Bronchial epithelial cell (primary cell): ENCODE data around the gene INA. TPM values are rescaled to one million over a fixed set of nuclear protein-coding genes. Genes with fewer than 3 reads are reported as not detected.

Experiments used
- DNase-seq: peaks from one replicate; pipeline ENCODE4 v3.0.0-alpha.2; 2010; ENCODE audit warnings: low read depth
- FAIRE-seq: peaks from 2 replicates; lab custom pipeline; 2011; peaks lifted over from hg19 to GRCh38; lab: Jason Lieb, UNC
- H3K27me3 ChIP-seq: 2 replicates; pipeline ENCODE4 v1.5.1; 2011; ENCODE audit warnings: low read length; ENCODE audit not compliant: control insufficient read depth, insufficient read depth
- H3K36me3 ChIP-seq: 2 replicates; pipeline ENCODE4 v1.5.1; 2011; ENCODE audit warnings: low read length; ENCODE audit not compliant: control insufficient read depth, insufficient read depth
- H3K4me3 ChIP-seq: 2 replicates; pipeline ENCODE4 v1.5.1; 2011; ENCODE audit warnings: mild to moderate bottlenecking, low read depth, low read length, control low read depth
- total RNA-seq: library from RNA; depleted of rRNA; stranded (reverse); fragments of >200 nt; gene quantifications from 2 replicates; pipeline ENCODE4 v1.2.1, GENCODE V29; 2014
- TF ChIP-seq, protein P1 (sequence below): IDR thresholded peaks from 2 replicates; pipeline ENCODE4 v1.5.1; 2011; ENCODE audit warnings: mild to moderate bottlenecking, moderate library complexity, low read length, control low read depth, inconsistent platforms; ENCODE audit not compliant: insufficient read depth, severe bottlenecking

The INA gene
- total RNA-seq, 1 donor from 2014 or later: 0.26 TPM

DNA sequence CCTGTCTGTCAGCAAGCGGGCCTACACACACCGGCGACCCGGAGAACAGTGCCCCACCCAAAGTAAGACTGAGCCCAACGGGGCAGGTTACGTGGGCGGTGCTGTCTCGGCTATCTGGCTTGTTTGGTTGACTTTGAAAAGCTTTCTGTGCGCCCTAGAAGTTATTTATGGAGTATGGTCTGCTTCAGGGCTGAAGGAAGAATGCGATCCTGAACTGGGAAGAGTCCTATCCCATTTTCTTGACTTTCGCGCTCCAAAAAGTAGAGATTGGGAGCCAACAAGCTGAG, 1.5 kb downstream of the INA start:
- DNase-seq (no peak), FAIRE-seq (no peak)
- Histone ChIP-seq H3K36me3 (no peaks in the 10 kb centered on the region), H3K4me3 (no peak overlapping the region), H3K27me3 (peaks cover 36% of the 10 kb centered on the region)
- TF ChIP-seq, protein P1, sequence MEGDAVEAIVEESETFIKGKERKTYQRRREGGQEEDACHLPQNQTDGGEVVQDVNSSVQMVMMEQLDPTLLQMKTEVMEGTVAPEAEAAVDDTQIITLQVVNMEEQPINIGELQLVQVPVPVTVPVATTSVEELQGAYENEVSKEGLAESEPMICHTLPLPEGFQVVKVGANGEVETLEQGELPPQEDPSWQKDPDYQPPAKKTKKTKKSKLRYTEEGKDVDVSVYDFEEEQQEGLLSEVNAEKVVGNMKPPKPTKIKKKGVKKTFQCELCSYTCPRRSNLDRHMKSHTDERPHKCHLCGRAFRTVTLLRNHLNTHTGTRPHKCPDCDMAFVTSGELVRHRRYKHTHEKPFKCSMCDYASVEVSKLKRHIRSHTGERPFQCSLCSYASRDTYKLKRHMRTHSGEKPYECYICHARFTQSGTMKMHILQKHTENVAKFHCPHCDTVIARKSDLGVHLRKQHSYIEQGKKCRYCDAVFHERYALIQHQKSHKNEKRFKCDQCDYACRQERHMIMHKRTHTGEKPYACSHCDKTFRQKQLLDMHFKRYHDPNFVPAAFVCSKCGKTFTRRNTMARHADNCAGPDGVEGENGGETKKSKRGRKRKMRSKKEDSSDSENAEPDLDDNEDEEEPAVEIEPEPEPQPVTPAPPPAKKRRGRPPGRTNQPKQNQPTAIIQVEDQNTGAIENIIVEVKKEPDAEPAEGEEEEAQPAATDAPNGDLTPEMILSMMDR: no peak

DNA sequence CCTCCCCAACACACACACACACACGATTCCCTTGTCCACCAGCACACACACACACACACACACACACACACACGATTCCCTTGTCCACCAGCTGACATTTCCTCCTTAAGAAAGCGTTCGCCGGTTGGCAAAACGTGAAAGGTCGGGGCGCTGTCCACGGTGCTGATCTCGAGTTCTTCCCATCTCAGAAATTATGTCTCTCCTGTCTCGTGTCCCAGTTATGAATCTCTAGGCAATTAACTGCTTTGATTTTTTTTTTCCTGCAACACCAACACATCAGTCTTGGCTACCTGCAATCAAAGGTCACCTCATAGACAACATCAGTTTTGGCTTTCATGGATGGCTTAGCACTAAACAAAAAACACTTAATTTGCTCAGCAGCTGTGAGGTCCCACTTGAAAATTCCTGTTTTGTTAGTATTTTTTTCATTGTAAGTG, 1.9 kb downstream of the INA start:
- no peaks in the 10 kb centered on the region for H3K36me3 ChIP-seq
- H3K27me3 ChIP-seq: peaks cover 36% of the 10 kb centered on the region
- H3K4me3 ChIP-seq: no peak overlapping the region

DNA sequence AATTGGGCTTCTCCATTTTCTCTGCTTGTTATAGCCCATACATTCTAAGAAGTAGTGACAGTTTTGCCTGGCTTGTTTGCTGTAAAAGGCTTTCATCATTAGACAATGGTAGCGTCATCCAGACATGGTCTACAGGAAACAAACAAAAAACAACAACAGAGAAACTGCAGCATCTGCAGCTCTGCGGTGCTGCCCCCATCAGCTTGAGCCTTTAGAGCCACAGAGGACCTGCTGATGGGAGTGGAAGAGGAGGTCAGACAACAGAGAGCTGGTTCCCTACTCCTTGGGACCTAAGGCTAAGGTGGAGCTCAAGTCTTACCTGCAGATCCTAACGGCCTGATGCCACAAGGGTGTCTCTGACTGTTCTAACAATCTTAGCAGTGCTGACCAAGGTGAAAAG, 3.1 kb downstream of the INA start:
- peaks cover 36% of the 10 kb centered on the region for H3K27me3 ChIP-seq
- no peak for FAIRE-seq
- TF ChIP-seq, protein P1: no peak

More for the DNA sequence above, 1.9 kb downstream of the INA start:
- TF ChIP-seq, protein P1: no peak
- DNase-seq (peak; percentile 28), FAIRE-seq (peak; percentile 64)

DNA sequence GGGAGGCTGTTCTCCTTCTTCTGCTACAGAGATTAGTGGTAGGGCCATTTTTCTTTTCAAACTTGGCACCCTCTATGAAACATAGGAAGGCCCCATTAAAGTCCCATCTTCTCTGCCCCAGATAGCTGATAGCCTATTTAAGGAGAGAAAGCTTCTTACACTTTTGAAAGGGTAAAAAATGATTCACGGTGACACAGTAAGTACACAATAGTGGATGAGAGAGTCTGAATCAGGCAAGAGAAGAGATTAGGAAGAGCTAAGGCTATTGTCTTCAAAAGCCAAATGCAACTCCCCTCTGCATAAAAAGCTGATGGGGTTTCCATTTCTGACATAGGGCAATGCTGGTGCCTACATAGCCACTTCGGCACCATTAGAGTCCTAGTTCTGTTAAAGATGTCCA, 3.6 kb downstream of the INA start:
- Histone ChIP-seq H3K36me3 (no peaks in the 10 kb centered on the region), H3K4me3 (no peak overlapping the region), H3K27me3 (peaks cover 33% of the 10 kb centered on the region)
- TF ChIP-seq, protein P1: no peak
- FAIRE-seq: no peak
- no peak for DNase-seq

More for the DNA sequence above, 3.1 kb downstream of the INA start:
- no peak for DNase-seq
- Histone ChIP-seq H3K36me3 (no peaks in the 10 kb centered on the region), H3K4me3 (no peak overlapping the region)

DNA sequence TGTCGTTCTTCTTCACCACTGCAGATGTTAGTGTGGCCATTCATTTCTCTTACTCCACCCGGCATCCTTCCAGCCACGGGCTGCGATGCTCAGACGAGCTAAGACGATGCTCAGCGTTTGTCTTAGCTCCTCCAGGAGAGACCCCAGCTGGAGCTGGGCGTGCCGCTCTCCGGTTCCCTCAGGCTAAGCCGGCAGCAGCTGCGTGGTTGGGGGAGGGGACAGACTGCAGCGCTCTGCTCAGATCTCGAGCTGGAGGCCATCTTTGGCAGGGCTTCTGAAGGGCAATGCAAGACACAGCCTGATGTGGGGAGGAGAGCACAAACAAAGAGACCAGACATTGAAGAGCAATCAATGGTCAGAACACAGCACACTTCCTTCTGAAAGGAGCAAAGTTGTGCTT, 4.8 kb downstream of the INA start:
- no peak for FAIRE-seq
- H3K4me3 ChIP-seq: no peak overlapping the region
- TF ChIP-seq, protein P1: no peak
- H3K27me3 ChIP-seq: peaks cover 28% of the 10 kb centered on the region
- H3K36me3 ChIP-seq: no peaks in the 10 kb centered on the region
- no peak for DNase-seq

DNA sequence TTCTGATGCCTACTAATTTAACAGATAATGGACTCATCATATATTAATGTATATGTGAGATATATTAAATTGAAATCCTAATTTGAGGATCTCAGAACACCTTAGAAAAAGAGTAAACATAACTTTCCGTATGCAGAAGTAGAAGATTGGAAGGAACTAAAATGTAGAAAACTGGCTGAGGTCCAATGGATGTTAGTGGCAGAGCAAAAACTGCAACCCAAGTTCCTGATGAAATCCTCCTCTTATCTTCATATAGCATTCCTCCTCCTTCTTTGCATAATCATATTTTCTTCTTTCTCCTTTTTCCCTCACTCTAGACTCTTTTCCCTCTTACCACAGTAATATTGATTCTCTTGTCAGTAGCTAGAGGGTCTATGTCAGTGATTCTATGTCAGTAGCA, 6.0 kb downstream of the INA start:
- no peak for DNase-seq
- no peaks in the 10 kb centered on the region for H3K36me3 ChIP-seq
- TF ChIP-seq, protein P1: no peak
- no peak for FAIRE-seq
- peaks cover 19% of the 10 kb centered on the region for H3K27me3 ChIP-seq
- no peak overlapping the region for H3K4me3 ChIP-seq
